KMS-11 (cell line): ENCODE results near the gene ZNF557.

Experiments
- H2AFZ ChIP-seq: fragments of 200-600 bp; sonication (generic); 2 replicates; pipeline ENCODE4 v1.6.1; 2016; ENCODE audit warnings: antibody characterized with exemption, mixed run types, low read depth
- H3K27ac ChIP-seq: fragments of 200-600 bp; sonication (generic); 2 replicates; pipeline ENCODE4 v1.6.1; 2016; ENCODE audit warnings: mild to moderate bottlenecking, mixed run types
- H3K27me3 ChIP-seq: fragments of 200-600 bp; sonication (generic); 2 replicates; pipeline ENCODE4 v1.6.1; 2017; ENCODE audit warnings: mild to moderate bottlenecking, low read depth, mixed run types, moderate library complexity; ENCODE audit not compliant: insufficient read depth
- H3K36me3 ChIP-seq: fragments of 200-600 bp; sonication (generic); 2 replicates; pipeline ENCODE4 v1.6.1; 2017; ENCODE audit warnings: mild to moderate bottlenecking, mixed run types; ENCODE audit not compliant: insufficient read depth
- H3K4me1 ChIP-seq: fragments of 200-600 bp; sonication (generic); 2 replicates; pipeline ENCODE4 v1.6.1; 2016; ENCODE audit warnings: mild to moderate bottlenecking, low read depth, mixed run types; ENCODE audit not compliant: poor library complexity, severe bottlenecking
- H3K4me2 ChIP-seq: fragments of 200-600 bp; sonication (generic); 2 replicates; pipeline ENCODE4 v1.7.0; 2016; ENCODE audit warnings: mild to moderate bottlenecking, mixed run types
- H3K4me3 ChIP-seq: fragments of 200-600 bp; sonication (generic); IDR thresholded peaks from 2 replicates; pipeline ENCODE4 v1.6.1; 2017; ENCODE audit warnings: low read depth, low read length, mixed read lengths; ENCODE audit not compliant: insufficient read depth
- H3K79me2 ChIP-seq: fragments of 200-600 bp; sonication (generic); 2 replicates; pipeline ENCODE4 v1.6.1; 2016; ENCODE audit warnings: low read depth, mixed run types; ENCODE audit not compliant: insufficient read depth
- H3K9ac ChIP-seq: fragments of 200-600 bp; sonication (generic); 2 replicates; pipeline ENCODE4 v1.6.1; 2016; ENCODE audit warnings: mild to moderate bottlenecking, mixed run types
- H4K20me1 ChIP-seq: fragments of 200-600 bp; sonication (generic); 2 replicates; pipeline ENCODE4 v1.6.1; 2016; ENCODE audit warnings: mild to moderate bottlenecking, mixed run types; ENCODE audit not compliant: insufficient read depth
- TF ChIP-seq, protein P1 (sequence below): fragments of 200-600 bp; sonication (generic); conservative IDR thresholded peaks from 2 replicates; pipeline ENCODE4 v1.6.1; 2017; ENCODE audit warnings: low read depth, mild to moderate bottlenecking, antibody characterized with exemption, low read length, moderate library complexity, mixed read lengths

The ZNF557 gene

GRCh38 chr19:7137120-7137519 is 67.6 kb downstream of the ZNF557 start:
- TF ChIP-seq, protein P1, sequence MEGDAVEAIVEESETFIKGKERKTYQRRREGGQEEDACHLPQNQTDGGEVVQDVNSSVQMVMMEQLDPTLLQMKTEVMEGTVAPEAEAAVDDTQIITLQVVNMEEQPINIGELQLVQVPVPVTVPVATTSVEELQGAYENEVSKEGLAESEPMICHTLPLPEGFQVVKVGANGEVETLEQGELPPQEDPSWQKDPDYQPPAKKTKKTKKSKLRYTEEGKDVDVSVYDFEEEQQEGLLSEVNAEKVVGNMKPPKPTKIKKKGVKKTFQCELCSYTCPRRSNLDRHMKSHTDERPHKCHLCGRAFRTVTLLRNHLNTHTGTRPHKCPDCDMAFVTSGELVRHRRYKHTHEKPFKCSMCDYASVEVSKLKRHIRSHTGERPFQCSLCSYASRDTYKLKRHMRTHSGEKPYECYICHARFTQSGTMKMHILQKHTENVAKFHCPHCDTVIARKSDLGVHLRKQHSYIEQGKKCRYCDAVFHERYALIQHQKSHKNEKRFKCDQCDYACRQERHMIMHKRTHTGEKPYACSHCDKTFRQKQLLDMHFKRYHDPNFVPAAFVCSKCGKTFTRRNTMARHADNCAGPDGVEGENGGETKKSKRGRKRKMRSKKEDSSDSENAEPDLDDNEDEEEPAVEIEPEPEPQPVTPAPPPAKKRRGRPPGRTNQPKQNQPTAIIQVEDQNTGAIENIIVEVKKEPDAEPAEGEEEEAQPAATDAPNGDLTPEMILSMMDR: no peak
- no peaks in the 10 kb centered on the region for H3K27me3 ChIP-seq
- no peak overlapping the region for H3K4me3 ChIP-seq
- H3K9ac ChIP-seq: no peak overlapping the region
- no peak overlapping the region for H3K27ac ChIP-seq
- no peaks in the 10 kb centered on the region for H3K4me1 ChIP-seq
- no peaks in the 10 kb centered on the region for H3K79me2 ChIP-seq
- H4K20me1 ChIP-seq: no peaks in the 10 kb centered on the region
- no peak overlapping the region for H3K4me2 ChIP-seq
- no peak overlapping the region for H2AFZ ChIP-seq
- H3K36me3 ChIP-seq: no peaks in the 10 kb centered on the region
